NB4 (cell line): ENCODE measurements around the gene KLK6.

Source experiments
- DNase-seq: peaks from one replicate; pipeline ENCODE4 v3.0.0; 2010; ENCODE audit warnings: low read depth
- H3K4me3 ChIP-seq: one replicate; pipeline ENCODE4 v1.5.1; 2011; ENCODE audit warnings: mild to moderate bottlenecking, low read depth, low read length, moderate library complexity
- MAX ChIP-seq: IDR thresholded peaks from 2 replicates; pipeline ENCODE4 v1.6.1; 2011; ENCODE audit warnings: low read depth, low read length
- MYC ChIP-seq: IDR thresholded peaks from 2 replicates; pipeline ENCODE4 v1.6.1; 2011; ENCODE audit warnings: low read depth, low read length
- POLR2A ChIP-seq: IDR thresholded peaks from 2 replicates; pipeline ENCODE4 v1.6.1; 2011; ENCODE audit warnings: mild to moderate bottlenecking; ENCODE audit not compliant: insufficient read length; ENCODE audit errors: extremely low read depth
- TF ChIP-seq, protein P1 (sequence below): IDR thresholded peaks from one replicate; pipeline ENCODE4 v1.5.1; 2012; ENCODE audit warnings: low read depth, low read length

The KLK6 gene

DNA sequence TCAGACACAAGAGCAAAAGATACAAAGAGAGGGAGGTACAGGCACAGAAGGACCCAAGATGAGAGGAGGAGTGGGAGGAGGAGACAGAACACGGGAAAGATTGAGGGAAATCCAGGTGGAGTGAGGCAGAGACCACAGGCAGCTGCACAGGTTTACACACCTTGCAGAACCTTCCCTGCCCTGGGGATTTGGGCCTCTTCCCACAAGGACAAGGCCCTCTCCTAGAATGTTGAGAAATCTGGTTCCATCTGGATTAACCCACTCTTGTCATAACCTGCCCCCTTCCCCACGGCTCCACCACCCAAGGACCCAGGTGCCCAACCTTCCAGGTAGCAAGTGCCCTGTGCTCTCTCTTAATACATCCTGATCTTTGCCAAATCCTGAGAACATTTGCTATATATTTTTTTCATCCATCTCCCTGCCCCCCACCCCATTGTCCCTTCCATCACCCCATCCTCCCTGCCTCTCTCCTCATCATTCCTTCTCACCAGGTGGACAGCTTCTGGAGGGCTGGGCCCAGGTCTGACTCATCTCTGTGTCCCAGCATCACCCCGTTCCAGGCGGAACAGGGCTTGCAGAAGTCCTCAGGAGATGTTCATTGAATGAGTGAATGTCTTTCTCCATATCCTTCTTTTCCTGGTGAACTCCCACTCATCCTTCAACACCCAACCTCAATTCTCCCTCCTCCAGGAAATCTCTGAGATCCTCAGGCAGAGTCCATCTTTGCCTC, 40.8 kb upstream of the KLK6 start:
- TF ChIP-seq POLR2A, result no peak
- TF ChIP-seq MAX, result no peak
- TF ChIP-seq, protein P1, sequence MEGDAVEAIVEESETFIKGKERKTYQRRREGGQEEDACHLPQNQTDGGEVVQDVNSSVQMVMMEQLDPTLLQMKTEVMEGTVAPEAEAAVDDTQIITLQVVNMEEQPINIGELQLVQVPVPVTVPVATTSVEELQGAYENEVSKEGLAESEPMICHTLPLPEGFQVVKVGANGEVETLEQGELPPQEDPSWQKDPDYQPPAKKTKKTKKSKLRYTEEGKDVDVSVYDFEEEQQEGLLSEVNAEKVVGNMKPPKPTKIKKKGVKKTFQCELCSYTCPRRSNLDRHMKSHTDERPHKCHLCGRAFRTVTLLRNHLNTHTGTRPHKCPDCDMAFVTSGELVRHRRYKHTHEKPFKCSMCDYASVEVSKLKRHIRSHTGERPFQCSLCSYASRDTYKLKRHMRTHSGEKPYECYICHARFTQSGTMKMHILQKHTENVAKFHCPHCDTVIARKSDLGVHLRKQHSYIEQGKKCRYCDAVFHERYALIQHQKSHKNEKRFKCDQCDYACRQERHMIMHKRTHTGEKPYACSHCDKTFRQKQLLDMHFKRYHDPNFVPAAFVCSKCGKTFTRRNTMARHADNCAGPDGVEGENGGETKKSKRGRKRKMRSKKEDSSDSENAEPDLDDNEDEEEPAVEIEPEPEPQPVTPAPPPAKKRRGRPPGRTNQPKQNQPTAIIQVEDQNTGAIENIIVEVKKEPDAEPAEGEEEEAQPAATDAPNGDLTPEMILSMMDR, result no peak
- TF ChIP-seq MYC, result no peak
- no peak for DNase-seq
- no peak overlapping the region for H3K4me3 ChIP-seq

DNA sequence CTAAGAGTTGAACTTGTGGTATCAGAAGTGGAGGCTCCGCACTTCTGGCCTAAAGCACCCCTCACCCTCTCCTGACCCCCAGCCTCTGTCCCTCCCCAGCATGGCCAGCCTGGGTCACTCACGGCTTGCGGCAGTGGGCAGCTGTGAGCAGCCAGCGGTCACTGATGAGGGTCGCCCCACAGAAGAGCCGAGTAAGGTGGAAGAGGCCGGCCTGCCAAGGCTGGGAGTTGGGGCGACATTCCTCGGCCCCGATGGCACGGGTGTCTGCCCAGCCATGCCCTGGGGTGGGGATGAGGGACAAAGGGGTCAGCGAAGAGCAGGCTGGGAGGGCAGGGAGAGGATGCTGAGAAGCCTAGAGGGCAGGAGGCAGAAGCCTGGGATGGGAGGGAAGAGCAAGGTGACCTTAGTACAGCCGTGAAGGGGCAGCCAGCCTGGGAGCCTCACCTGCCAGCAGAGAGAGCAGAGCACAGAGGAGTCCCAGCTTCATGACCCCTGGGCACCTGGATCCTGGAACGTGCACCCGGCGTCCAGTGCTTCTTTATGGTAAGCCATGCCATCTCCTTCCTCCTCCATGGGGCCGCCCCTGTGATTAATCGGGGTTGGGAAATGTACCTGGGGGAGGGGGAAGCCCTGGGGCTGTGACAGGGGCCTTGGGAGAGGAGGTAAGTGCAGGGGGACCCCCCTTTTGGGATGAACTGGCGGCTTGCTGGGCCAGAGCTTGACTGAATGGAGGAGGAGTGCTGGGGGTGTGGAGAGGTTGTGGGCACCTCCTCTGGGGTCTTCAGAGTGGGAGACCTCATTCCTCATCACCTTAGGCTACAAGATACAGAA, 39.9 kb upstream of the KLK6 start:
- no peak for DNase-seq
- TF ChIP-seq, protein P1, result no peak
- TF ChIP-seq MAX, result no peak
- TF ChIP-seq MYC, result no peak
- no peak for TF ChIP-seq POLR2A
- no peak overlapping the region for H3K4me3 ChIP-seq

DNA sequence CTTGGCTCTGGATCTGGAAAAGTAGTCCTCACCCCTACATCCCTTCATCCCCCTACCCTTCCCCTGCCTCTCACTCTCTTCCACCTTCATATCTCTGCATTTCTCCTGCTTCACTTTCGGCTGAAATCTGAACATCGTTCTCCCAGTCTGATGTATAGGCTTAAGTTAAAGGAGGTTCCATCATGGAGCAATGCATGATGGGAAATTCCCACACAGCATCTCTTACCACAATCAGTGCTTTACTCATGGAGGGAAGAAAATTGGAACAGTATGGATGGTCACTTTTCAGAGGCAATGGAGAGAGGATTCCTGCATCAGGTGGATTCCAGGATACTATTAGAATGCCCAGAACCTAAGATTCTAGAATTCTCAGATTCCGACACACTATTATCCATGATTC, 38.1 kb upstream of the KLK6 start:
- no peak overlapping the region for H3K4me3 ChIP-seq
- TF ChIP-seq, protein P1, result no peak
- TF ChIP-seq MAX (no peak), MYC (no peak), POLR2A (no peak)
- DNase-seq, result no peak

- no peak for DNase-seq
- TF ChIP-seq POLR2A (no peak), MAX (no peak), MYC (no peak)
- TF ChIP-seq, protein P1, result no peak
- no peak overlapping the region for H3K4me3 ChIP-seq
These were observed 37.0 kb upstream of the KLK6 start for GRCh38 chr19:51006406-51006805.

- DNase-seq, result no peak
- no peak overlapping the region for H3K4me3 ChIP-seq
- TF ChIP-seq, protein P1, result no peak
- TF ChIP-seq MAX (no peak), MYC (no peak), POLR2A (no peak)
These were observed 35.9 kb upstream of the KLK6 start for GRCh38 chr19:51005248-51005647.
